GM18909 (cell line): ENCODE measurements around the gene BAD.

ENCODE experiments used
- ATAC-seq: cut with Tn5 transposase; IDR thresholded peaks from one replicate; pipeline ENCODE4 v1.9.1; 2021; ENCODE audit warnings: mild to moderate bottlenecking; ENCODE audit not compliant: unreplicated experiment, poor library complexity

Gene BAD

DNA sequence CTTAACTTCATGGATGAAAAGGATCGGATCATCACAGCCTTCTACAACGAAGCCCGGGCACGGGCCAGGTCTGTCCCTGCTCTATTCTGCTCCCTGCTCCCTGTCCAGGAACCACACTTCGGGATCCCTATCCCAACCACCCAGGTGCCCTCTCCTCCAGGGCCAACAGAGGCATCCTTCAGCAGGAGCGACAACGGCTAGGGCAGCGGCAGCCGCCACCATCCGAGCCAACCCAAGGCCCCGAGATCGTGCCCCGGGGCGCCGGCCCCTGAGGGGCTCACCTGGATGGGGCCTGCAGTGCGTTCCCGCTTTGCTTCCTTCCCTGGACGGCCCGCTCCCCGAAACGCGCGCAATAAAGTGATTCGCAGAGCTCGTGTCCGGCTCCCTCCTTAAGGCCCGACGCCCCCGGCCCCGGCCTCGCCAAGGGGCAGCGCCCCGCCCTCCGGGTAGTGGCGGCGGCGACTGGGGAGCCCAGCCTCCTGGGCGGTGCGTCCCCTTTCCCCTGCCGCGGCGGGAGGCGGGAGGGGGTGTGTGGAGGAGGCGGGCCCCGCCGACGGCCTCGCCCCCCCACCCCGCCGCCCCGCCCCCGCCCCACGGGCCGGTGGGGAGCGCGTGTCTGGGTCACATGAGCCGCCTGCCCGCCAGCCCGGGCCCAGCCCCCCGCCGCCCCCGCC, 50.4 kb downstream of the BAD start, which contains the start of gene VEGFB:
Gene VEGFB (plus strand): TSS at position 672 of the 674 bp plus-strand sequence. CDS start 250 bp downstream, outside the sequence.
- ATAC-seq: peak; percentile 41

DNA sequence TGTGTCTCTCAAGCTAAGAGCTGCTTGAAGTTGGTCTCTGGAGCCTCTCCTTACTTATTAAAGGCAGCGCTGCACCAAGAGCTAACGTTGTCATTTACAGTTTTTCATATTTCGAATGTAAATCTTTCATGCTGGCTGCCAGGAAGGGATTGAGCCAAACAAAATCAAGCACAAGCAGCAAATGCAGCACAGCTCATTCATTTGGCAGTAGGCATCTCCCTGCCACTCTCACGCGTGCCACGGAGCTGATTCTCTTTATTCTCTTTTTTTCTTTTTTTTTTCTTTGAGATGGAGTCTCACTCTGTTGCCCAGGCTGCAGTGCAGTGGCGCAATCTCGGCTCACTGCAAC, 51.5 kb downstream of the BAD start:
- ATAC-seq: no peak

DNA sequence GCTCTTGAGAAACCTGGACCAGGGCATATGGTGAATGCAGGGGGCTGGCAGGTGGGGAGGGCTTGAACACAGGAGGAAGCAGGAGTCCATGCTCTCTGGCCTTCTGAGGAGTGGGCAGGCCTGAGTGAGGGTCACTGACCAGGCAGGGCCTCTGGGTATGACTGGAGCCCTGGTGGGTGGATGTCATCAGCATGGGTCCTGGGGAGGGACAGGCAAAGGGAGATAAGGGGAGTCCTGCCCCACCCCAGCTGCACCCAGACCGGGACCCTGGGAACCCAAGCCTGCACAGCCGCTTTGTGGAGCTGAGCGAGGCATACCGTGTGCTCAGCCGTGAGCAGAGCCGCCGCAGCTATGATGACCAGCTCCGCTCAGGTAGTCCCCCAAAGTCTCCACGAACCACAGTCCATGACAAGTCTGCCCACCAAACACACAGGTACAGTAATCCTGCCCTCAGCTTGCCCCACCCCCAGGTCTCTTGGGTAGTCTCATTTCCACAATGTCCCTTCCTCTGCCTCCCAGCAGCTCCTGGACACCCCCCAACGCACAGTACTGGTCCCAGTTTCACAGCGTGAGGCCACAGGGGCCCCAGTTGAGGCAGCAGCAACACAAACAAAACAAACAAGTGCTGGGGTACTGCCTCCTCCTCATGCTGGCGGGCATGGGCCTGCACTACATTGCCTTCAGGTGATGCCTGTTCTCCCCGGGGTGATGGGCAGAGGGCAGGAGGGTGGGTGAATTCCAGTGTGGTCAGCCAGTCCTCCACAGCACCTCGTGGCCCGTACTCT, 52.1 kb downstream of the BAD start:
- ATAC-seq: no peak

DNA sequence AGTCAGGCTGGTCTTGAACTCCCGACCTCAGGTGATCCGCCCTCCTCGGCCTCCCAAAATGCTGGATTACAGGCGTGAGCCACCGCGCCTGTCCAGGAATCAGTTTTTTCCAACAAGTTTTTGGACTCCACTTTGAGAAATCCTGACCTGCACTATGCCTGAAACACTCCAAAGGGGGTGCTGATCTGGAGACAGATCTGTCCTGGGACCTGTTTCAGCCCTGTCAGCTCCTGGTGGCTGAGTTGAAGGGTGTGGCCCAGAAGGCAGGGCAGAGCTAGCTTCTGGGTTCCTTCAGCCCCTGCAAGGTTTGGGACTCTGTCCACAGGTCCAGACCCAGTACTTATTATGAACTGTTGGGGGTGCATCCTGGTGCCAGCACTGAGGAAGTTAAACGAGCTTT, 52.9 kb downstream of the BAD start:
- no peak for ATAC-seq

DNA sequence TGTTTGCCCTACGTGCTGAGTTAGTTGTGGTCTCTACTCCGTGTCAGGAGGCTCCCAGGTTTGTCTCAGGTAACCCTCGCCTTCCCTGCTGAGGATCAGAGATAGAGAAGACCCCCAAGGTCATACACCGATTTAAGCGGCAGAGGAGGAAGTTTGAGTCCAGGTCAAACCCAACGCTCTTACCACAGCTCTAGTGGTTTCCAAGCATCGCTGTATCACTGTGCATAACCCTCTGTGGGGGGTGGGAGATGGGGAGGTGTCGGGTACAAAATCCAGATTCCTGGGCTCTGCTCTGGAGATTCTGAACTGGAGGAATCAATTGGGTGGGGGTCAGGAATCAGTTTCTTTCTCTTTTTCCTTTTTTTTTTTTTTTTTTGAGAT, 53.5 kb downstream of the BAD start:
- no peak for ATAC-seq

DNA sequence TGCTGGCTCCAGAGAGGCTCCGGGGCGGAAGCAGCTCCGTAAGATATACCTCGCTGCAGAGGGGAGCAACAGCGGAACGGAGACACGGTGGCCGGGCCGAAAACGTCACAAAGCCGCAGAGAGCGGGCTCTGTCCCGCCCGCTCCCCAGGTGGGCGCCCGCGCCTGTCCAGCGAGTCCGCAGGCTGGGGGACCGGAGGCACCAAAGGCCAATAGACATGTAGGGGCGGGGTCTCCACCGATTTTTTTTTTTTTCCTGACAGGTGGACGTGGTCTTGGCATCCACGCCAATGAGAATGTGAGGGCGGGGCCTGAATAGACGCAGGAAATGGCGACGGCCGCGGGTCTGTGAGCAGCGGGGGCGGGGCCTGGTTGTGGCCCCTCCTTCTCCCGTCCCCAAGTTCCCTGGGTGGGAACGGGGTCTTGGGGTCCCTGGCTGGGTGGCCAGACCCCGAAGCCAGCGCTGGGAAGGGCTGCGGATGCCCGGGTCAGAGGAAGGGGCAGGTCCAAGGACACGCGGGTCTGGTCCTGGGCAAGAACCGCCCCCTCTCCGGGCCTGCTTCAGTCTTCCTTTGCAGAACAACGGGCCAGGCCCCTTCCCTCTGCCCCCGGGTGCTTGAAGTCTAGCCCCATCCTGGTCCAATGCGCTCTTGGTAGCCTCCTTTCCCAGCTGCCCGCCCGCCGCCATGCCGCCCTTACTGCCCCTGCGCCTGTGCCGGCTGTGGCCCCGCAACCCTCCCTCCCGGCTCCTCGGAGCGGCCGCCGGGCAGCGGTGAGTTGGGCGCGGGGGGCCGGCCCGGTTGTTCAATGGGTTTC, 54.1 kb downstream of the BAD start, which contains the start of gene DNAJC4:
Gene DNAJC4 (plus strand): TSS at position 378 of the 814 bp plus-strand sequence. CDS start 307 bp downstream, at position 685.
- peak; percentile 49 for ATAC-seq

DNA sequence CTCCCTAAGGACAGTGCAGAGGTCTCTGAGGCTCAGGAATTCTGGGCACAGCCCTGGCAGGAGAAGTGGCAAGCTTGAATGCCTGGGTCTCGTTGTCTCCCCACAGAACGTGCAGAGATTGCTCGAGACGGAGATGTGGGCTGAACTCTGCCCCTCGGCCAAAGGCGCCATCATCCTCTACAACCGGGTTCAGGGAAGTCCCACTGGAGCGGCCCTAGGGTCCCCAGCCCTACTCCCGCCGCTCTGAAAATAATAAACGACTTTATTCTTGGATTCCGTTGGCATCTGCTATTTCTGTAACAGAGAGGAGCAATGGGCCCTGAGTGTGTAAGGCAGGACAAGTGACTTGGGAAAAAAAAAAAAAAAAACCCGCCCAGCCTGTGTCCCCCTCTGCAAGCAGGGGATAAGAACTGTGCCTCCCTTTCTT, 54.7 kb downstream of the BAD start:
- ATAC-seq: no peak

DNA sequence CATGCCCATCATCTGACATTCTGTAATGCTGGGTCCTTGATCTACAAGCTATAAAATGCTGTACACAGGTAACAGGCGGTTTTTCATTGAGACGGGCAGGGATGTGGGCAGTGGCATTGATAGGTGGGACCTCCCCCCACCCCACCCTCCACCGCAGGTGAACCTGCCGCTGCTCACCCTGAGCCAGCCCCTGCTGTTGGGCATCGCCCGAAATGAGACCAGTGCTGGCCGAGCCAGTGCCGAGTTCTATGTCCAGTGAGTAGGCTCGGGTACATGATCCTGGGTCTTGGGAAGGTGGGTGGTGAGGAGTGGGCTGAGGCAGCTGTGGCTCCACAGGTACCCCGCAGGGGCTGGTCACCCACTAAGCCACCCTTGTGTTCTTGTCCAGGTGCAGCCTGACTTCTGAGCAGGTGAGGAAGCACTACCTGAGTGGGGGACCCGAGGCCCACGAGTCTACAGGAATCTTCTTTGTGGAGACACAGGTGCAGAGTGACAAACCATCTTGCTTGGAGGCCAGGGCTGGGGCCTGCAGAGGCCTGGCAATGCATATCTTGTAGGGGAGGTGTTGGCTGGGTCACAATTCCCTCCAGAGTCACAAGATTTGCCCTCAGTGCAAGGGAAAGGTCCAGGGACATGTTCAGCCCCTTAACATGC, 55.2 kb downstream of the BAD start:
- ATAC-seq: no peak

DNA sequence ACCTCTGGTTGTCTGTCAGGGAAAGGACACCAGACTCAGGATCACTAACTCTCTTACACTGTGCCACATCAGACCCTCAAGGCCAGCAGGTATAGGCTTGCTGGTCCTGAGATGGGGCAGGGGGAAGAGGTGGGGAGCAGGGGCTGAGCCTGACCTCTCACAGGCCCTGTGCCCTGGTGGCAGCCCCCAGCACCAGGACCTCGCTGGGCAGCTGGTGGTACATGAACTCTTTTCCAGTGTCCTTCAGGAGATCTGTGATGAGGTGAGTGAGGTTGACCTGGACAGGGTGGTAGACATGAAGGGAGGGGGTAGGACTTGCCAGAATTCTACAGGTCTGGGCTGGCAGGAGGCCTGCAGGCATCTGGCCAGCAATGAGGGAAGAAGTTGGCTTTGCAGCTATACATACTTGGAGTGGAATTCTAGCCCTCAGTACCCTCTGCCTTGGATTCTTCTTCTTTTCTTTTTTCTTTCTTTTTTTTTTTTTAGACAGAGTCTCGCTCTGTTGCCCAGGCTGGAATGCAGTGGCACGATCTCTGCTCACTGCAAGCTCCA, 57.0 kb downstream of the BAD start:
- no peak for ATAC-seq

DNA sequence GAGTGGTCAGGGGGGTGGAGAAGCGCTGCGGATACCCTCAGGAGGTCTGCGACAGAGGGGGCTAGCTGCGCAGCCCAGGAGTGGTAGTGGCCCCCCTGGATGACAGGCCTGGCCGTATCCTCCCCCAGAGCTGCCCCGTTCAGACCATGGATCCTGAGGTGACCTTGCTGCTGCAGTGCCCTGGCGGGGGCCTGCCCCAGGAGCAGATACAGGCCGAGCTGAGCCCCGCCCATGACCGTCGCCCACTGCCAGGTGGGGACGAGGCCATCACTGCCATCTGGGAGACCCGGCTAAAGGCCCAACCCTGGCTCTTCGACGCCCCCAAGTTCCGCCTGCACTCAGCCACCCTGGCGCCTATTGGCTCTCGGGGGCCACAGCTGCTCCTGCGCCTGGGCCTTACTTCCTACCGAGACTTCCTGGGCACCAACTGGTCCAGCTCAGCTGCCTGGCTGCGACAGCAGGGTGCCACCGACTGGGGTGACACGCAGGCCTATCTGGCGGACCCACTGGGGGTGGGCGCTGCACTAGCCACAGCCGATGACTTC, 57.9 kb downstream of the BAD start:
- peak; percentile 25 for ATAC-seq

DNA sequence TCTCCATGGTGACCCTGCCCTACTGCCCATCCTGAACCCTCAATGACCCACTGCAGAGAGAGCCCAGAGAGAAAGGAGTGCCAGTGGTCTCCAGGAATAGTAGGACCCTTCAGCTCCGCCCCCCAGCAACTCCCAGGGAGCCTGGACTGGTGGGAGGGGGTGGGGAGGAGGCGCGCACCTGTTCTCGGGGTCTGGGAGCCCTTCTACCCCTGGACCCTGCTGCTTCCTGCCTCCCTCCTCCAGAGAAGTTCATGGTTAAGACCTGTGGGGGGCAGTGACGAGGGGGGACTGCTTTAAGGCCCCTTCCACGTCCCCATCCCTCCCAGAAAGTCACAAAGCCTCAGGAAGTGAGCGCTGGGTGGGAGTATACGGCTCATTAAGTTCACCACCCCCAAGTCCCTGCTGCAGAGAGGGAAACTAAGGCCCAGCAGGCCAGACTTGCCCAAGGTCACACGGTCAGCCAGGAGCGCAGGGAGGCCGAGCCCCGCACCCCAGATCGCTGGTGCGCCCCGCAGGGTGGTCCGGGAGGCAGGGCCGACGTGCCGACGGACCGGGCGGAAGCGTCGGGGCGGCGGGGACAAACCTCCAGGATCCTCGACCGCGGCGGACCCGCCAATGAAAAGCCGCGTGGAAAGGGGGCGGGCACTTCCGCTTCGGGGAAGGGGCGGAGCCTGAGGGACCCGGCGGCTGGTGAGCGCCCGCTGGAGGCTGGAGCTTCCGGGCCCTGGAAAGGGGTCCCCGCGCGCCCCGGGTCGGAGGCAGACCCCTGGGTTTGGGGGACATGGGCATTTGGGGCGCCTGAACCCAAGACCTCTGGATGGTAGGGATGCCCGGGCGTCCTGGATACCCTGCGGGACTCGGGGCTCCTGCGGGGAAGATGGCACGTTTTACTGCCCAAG, 58.6 kb downstream of the BAD start, which contains the start of the genes NUDT22 and TRPT1:
Gene NUDT22 (plus strand): TSS at position 667 of the 899 bp plus-strand sequence. CDS start 379 bp downstream, outside the sequence.
Gene TRPT1 (minus strand): TSS at position 579 of the 899 bp plus-strand sequence. CDS start 326 bp downstream, at position 253.
- peak; percentile 44 for ATAC-seq

DNA sequence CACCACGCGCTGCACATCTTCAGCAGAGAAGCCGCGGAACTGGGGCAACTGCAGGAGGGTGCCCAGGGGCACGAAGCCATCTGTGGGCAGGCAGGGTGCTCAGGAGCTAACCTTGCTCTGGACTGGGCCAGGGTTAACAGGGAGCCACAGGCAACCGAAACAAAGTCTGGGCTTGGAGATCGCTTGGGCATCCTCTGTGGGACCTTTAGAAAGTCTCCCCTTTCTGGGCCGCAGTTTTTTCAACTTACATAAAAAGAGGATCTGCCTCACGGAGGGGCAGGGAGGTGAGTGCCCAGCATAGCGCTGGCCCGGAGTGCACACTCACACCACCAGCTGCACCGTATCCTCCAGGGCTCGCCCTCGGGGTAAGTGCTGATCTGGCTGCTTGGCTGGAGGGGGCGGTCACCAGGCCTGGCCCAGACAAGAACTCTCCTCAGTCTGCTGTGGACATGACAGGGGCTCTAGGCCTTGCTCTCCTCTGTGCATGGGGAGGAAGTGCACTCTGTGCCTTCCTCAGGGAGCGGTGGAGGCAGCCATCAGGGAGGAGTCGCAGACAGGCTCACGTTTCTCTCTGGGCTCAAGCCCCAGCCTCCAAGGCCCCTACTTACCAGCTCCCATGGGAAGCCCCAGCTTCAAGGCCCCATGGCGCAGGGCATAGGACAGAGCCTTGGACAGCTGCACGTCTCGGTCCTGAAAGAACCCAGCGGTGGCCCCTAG, 59.4 kb downstream of the BAD start:
- no peak for ATAC-seq

DNA sequence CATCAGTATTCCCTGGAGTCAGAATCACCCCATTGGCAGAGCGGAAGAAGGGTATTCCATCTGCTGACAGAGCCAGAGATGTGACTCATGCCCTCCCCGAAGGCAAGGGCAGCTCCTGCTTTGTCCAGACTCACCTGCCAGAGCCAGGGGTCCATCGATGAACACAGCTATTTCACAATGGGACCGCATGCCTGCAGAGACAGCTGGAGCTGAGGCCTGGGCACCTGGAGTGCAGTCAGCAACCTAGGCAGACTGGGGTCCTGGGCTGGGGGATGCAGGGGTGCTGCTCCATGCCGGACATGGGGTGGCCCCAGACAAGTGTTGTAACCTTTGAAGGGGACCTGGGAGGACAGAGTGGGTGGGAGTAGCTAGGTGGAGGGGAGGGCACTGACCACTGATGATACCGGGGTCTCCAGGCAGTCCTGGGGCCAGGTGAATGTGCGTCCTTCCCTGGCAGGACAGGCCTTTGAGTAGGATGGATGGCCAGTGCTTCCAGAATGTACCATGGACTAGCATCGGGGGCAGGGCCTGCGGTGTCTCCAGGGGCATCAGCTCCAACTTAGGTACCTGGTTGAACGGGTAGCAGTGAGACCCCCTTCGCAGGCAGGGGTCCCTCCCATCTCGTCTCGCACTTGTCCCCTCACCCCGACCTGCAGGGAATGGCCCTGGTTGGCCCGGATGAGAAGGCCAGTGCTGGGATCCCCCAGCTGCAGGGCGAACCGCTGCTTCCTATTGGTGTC, 60.1 kb downstream of the BAD start:
- ATAC-seq: no peak

DNA sequence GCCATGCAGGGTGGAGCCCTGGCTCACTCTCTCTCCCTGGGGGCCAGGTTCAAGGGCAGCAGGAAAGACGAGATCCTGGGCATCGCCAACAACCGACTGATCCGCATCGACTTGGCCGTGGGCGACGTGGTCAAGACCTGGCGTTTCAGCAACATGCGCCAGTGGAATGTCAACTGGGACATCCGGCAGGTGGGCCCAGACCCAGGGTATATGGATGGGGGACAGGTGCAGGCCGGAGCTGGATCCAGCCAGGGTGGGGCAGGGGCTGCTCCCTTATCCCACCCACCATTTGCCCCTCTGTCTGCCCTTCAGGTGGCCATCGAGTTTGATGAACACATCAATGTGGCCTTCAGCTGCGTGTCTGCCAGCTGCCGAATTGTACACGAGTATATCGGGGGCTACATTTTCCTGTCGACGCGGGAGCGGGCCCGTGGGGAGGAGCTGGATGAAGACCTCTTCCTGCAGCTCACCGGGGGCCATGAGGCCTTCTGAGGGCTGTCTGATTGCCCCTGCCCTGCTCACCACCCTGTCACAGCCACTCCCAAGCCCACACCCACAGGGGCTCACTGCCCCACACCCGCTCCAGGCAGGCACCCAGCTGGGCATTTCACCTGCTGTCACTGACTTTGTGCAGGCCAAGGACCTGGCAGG, 61.3 kb downstream of the BAD start:
- no peak for ATAC-seq

DNA sequence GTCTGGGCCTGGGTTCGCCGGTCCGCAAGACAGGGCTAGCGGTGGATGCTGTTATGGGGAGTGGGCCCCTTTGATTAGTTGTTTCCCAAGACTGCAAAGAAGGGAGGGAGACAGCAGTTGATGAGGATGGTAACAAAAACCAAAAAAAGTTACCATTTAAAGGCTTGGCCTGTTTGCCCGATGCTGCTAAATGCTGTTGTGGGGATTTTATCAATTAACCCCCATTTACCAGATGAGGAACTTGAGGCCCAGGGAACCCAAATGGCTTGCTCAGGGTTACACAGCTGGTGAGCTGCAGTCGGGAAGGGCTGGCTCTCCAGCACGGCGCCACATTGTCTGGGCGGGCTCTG, 61.8 kb downstream of the BAD start:
- no peak for ATAC-seq

DNA sequence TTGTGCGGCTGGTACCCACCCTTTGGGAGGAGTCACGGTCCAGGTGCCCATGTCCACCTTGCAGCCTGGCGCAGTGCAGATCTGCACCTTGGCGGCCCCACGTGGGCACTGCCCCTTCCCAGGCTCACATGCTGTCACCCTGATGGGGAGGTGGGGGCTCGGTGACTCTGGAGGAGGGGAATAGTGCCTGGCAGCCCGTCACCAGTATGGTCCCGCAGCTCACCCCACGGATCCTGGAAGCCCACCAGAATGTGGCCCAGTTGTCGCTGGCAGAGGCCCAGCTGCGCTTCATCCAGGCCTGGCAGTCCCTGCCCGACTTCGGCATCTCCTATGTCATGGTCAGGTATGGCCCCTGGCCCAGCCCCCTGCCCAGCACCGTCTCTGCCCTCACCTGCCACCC, 63.7 kb downstream of the BAD start:
- no peak for ATAC-seq

DNA sequence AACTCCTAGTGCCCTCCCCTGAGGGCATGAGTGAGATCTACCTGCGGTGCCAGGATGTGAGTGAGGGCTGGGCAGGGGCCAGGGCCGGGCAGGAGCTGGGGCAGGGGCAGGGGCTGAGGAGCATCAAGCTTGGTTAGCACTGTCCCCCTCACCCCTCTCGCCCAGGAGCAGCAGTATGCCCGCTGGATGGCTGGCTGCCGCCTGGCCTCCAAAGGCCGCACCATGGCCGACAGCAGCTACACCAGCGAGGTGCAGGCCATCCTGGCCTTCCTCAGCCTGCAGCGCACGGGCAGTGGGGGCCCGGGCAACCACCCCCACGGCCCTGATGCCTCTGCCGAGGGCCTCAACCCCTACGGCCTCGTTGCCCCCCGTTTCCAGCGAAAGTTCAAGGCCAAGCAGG, 64.2 kb downstream of the BAD start:
- ATAC-seq: no peak
